Measurements from ENCODE around the gene DHDH. TPM values are rescaled to one million over a fixed set of nuclear protein-coding genes. Genes with fewer than 3 reads are reported as not detected.

The DHDH gene
- total and polyA plus RNA-seq, 2 of the 13 experiments (the other 11 are each of a cell fraction or from before 2014, with no cell fraction given) = 0.13 to 0.91 TPM

DNA sequence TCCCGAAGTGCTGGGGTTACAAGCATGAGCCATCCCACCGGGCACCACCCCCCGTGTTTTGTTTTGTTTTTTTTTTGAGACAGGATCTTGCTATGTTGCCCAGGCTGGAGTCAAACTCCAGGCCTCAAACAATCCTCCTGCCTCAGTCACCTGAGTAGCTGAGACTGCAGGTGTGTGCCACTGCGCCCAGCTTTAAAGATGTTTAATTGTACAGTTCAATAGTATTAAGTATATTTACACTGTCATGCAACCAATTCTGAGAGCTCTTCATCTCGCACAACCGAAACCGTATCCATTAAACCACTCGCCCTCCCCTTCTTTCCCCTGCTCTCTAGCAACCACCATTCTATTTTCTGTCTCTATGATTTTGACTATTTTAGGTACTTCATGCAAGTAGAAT is 17.7 kb upstream of the DHDH start:
- H3K27ac ChIP-seq (ENCODE audit: extremely low read length, insufficient read depth, low read length) = no peak overlapping the region
- no peak for FAIRE-seq
- intact Hi-C loops (cut with micrococcal nuclease; ENCODE audit: unreplicated experiment) (no loop called here), in situ Hi-C loops (cut with HindIII; ENCODE audit: extremely low pct_ligation_motif_present, low pct_unique_long_range_greater_than_20kb) (no loop called here)
- H3K27me3 ChIP-seq (ENCODE audit: control insufficient read depth in 1 of 2, insufficient read depth in 2 of 2, low read length in 2 of 2) = no peaks in the 10 kb centered on the region
- no peak overlapping the region for H2AFZ ChIP-seq (ENCODE audit: low read length)
- ChIA-PET POLR2A (interaction anchor here (1.2 to 1.5 kb wide), 3 partner anchors 16 to 51 kb away, joined by 3 to 5 read pairs (median 3); partner anchors contain the start of gene NUCB1), CTCF (ENCODE audit: low intra/inter-chr PET ratio, low total read pairs) (no interaction called here)
- ATAC-seq = no peak
- H3K4me1 ChIP-seq (ENCODE audit: insufficient read depth, low read length) = no peaks in the 10 kb centered on the region
- BruUV-seq (replicated peaks) = no TSS peak
- H4K20me1 ChIP-seq (ENCODE audit: insufficient read depth, low read length) = no peaks in the 10 kb centered on the region
- H3K36me3 ChIP-seq (replicated peaks in 1 of 2; ENCODE audit: control insufficient read depth in 1 of 2, insufficient read depth in 2 of 2, low read length in 2 of 2) = peaks cover 18 to 56% of the 10 kb centered on the region in 2 experiments
- no peak overlapping the region for H3K4me3 ChIP-seq (replicated peaks in 1 of 3; ENCODE audit: insufficient read depth in 1 of 3, low read depth in 2 of 3, low read length in 3 of 3)
- H3K9me3 ChIP-seq (ENCODE audit: low read length) = no peaks in the 10 kb centered on the region
- 96% methylated on average over 8 of the region's 8 CpGs for WGBS (ENCODE audit: low lambda C conversion rate)
- DNase-seq (ENCODE audit: low spot score) = no peak
- H3K9ac ChIP-seq (ENCODE audit: insufficient read depth, low read depth, low read length) = no peak overlapping the region
- H3K79me2 ChIP-seq (ENCODE audit: insufficient read depth, low read length) = no peaks in the 10 kb centered on the region
- H3K4me2 ChIP-seq (ENCODE audit: low read depth, low read length) = no peak overlapping the region
- TF ChIP-seq, protein P1, sequence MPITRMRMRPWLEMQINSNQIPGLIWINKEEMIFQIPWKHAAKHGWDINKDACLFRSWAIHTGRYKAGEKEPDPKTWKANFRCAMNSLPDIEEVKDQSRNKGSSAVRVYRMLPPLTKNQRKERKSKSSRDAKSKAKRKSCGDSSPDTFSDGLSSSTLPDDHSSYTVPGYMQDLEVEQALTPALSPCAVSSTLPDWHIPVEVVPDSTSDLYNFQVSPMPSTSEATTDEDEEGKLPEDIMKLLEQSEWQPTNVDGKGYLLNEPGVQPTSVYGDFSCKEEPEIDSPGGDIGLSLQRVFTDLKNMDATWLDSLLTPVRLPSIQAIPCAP (CRISPR knock-in tag; IDR thresholded peaks at IDR 0.05; ENCODE audit: low read depth) = no peak
- TF ChIP-seq ZNF724P (CRISPR knock-in tag; IDR thresholded peaks at IDR 0.05; ENCODE audit: borderline replicate concordance) = no peak
- TF ChIP-seq FOSL2 (CRISPR knock-in tag; IDR thresholded peaks at IDR 0.05) = no peak
- TF ChIP-seq, protein P2, sequence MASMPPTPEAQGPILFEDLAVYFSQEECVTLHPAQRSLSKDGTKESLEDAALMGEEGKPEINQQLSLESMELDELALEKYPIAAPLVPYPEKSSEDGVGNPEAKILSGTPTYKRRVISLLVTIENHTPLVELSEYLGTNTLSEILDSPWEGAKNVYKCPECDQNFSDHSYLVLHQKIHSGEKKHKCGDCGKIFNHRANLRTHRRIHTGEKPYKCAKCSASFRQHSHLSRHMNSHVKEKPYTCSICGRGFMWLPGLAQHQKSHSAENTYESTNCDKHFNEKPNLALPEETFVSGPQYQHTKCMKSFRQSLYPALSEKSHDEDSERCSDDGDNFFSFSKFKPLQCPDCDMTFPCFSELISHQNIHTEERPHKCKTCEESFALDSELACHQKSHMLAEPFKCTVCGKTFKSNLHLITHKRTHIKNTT (CRISPR knock-in tag; IDR thresholded peaks at IDR 0.05) = no peak
- TF ChIP-seq FOXK1 (CRISPR knock-in tag; IDR thresholded peaks at IDR 0.05; ENCODE audit: borderline replicate concordance, low read depth) = no peak
- no peak for TF ChIP-seq TBP (CRISPR knock-in tag; IDR thresholded peaks at IDR 0.05)
- TF ChIP-seq, protein P3, sequence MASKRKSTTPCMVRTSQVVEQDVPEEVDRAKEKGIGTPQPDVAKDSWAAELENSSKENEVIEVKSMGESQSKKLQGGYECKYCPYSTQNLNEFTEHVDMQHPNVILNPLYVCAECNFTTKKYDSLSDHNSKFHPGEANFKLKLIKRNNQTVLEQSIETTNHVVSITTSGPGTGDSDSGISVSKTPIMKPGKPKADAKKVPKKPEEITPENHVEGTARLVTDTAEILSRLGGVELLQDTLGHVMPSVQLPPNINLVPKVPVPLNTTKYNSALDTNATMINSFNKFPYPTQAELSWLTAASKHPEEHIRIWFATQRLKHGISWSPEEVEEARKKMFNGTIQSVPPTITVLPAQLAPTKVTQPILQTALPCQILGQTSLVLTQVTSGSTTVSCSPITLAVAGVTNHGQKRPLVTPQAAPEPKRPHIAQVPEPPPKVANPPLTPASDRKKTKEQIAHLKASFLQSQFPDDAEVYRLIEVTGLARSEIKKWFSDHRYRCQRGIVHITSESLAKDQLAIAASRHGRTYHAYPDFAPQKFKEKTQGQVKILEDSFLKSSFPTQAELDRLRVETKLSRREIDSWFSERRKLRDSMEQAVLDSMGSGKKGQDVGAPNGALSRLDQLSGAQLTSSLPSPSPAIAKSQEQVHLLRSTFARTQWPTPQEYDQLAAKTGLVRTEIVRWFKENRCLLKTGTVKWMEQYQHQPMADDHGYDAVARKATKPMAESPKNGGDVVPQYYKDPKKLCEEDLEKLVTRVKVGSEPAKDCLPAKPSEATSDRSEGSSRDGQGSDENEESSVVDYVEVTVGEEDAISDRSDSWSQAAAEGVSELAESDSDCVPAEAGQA (IDR thresholded peaks at IDR 0.05; ENCODE audit: low read depth) = no peak
- TF ChIP-seq, protein P3 (CRISPR knock-in tag; IDR thresholded peaks at IDR 0.05; ENCODE audit: borderline replicate concordance) = no peak
- TF ChIP-seq ZNF713 (CRISPR knock-in tag; IDR thresholded peaks at IDR 0.05) = no peak
